IMR-90 (cell line): ENCODE data around the gene MEX3A. TPM values are rescaled to one million over a fixed set of nuclear protein-coding genes. Genes with fewer than 3 reads are reported as not detected.

Experiments used
- polyA plus RNA-seq, 3 experiments: library from polyadenylated mRNA; depleted of rRNA; stranded (reverse); fragments of >200 nt; gene quantifications; 2 replicates each; pipeline ENCODE4 v1.2.3, GENCODE V29; 2012; ENCODE audit warnings: low replicate concordance in 1 of 3
- total RNA-seq: library from RNA; depleted of rRNA; stranded (reverse); fragments of >200 nt; gene quantifications from 2 replicates; pipeline ENCODE4 v1.2.3, GENCODE V29; 2012; rRNA removed

Gene MEX3A
- total and polyA plus RNA-seq, 2 of the 4 experiments (the other 2 are of a cell fraction): 2.3 to 9.0 TPM

Other genes with a start within 250 kb of the MEX3A start
- 29.4 and 30.3 TPM in 2 replicates for gene GON4L, start 225.3 kb downstream of the MEX3A start, total RNA-seq
- 19.2 and 21.2 TPM in 2 replicates for gene GON4L, start 225.3 kb downstream of the MEX3A start, polyA plus RNA-seq (2012; rRNA removed)
- 37.8 and 43.7 TPM in 2 replicates for gene SYT11, start 222.9 kb downstream of the MEX3A start, total RNA-seq
- 22.9 TPM in 2 replicates for gene SYT11, start 222.9 kb downstream of the MEX3A start, polyA plus RNA-seq (2012; rRNA removed)
- 46.8 and 52.2 TPM in 2 replicates for gene RIT1, start 171.1 kb downstream of the MEX3A start, total RNA-seq
- 26.2 and 29.6 TPM in 2 replicates for gene RIT1, start 171.1 kb downstream of the MEX3A start, polyA plus RNA-seq (2012; rRNA removed)
- 22.5 and 28.0 TPM in 2 replicates for gene KHDC4, start 148.1 kb downstream of the MEX3A start, total RNA-seq
- 23.4 and 29.9 TPM in 2 replicates for gene KHDC4, start 148.1 kb downstream of the MEX3A start, polyA plus RNA-seq (2012; rRNA removed)
- gene RXFP4, start 140.8 kb downstream of the MEX3A start, total RNA-seq: not detected in 2 replicates
- gene RXFP4, start 140.8 kb downstream of the MEX3A start, polyA plus RNA-seq (2012; rRNA removed): not detected in 2 replicates
- gene ARHGEF2, start 103.9 kb downstream of the MEX3A start, total RNA-seq: 81.4 and 91.8 TPM in 2 replicates
- 101 and 117 TPM in 2 replicates for gene ARHGEF2, start 103.9 kb downstream of the MEX3A start, polyA plus RNA-seq (2012; rRNA removed)
- gene SSR2, start 61.5 kb downstream of the MEX3A start, total RNA-seq: 553 and 927 TPM in 2 replicates
- gene SSR2, start 61.5 kb downstream of the MEX3A start, polyA plus RNA-seq (2012; rRNA removed): 952 and 1,264 TPM in 2 replicates
- gene UBQLN4, start 28.7 kb downstream of the MEX3A start, total RNA-seq: 8.8 and 9.7 TPM in 2 replicates
- gene UBQLN4, start 28.7 kb downstream of the MEX3A start, polyA plus RNA-seq (2012; rRNA removed): 21.6 and 24.0 TPM in 2 replicates
- gene LAMTOR2, start 27.7 kb downstream of the MEX3A start, total RNA-seq: 45.8 and 50.0 TPM in 2 replicates
- 89.0 and 106 TPM in 2 replicates for gene LAMTOR2, start 27.7 kb downstream of the MEX3A start, polyA plus RNA-seq (2012; rRNA removed)
- gene RAB25, start 21.3 kb downstream of the MEX3A start, total RNA-seq: not detected in 2 replicates
- not detected in 2 replicates for gene RAB25, start 21.3 kb downstream of the MEX3A start, polyA plus RNA-seq (2012; rRNA removed)
- gene LMNA, start 32.2 kb upstream of the MEX3A start, total RNA-seq: 753 and 755 TPM in 2 replicates
- gene LMNA, start 32.2 kb upstream of the MEX3A start, polyA plus RNA-seq (2012; rRNA removed): 563 and 927 TPM in 2 replicates
- 0.18 and 0.28 TPM in 2 replicates for gene SEMA4A, start 71.1 kb upstream of the MEX3A start, total RNA-seq
- 0.86 and 1.4 TPM in 2 replicates for gene SEMA4A, start 71.1 kb upstream of the MEX3A start, polyA plus RNA-seq (2012; rRNA removed)
- 12.7 and 12.8 TPM in 2 replicates for gene SLC25A44, start 111.6 kb upstream of the MEX3A start, total RNA-seq
- gene SLC25A44, start 111.6 kb upstream of the MEX3A start, polyA plus RNA-seq (2012; rRNA removed): 19.7 and 20.2 TPM in 2 replicates
- 54.8 and 62.5 TPM in 2 replicates for gene PMF1, start 130.5 kb upstream of the MEX3A start, total RNA-seq
- gene PMF1, start 130.5 kb upstream of the MEX3A start, polyA plus RNA-seq (2012; rRNA removed): 73.4 and 74.9 TPM in 2 replicates
- not detected in 2 replicates for gene BGLAP, start 159.7 kb upstream of the MEX3A start, total RNA-seq
- 0.32 and 0.67 TPM in 2 replicates for gene BGLAP, start 159.7 kb upstream of the MEX3A start, polyA plus RNA-seq (2012; rRNA removed)
- under 0.01 TPM in 1 of 2 replicates, not detected in the other for gene PAQR6, start 165.6 kb upstream of the MEX3A start, total RNA-seq
- 0.57 and 0.67 TPM in 2 replicates for gene PAQR6, start 165.6 kb upstream of the MEX3A start, polyA plus RNA-seq (2012; rRNA removed)
- gene SMG5, start 200.4 kb upstream of the MEX3A start, total RNA-seq: 33.9 and 37.3 TPM in 2 replicates
- 33.3 and 34.7 TPM in 2 replicates for gene SMG5, start 200.4 kb upstream of the MEX3A start, polyA plus RNA-seq (2012; rRNA removed)
- gene TMEM79, start 201.9 kb upstream of the MEX3A start, total RNA-seq: 0.28 and 0.54 TPM in 2 replicates
- 2.3 and 3.3 TPM in 2 replicates for gene TMEM79, start 201.9 kb upstream of the MEX3A start, polyA plus RNA-seq (2012; rRNA removed)
- 18.3 and 32.6 TPM in 2 replicates for gene GLMP, start 213.2 kb upstream of the MEX3A start, total RNA-seq
- gene GLMP, start 213.2 kb upstream of the MEX3A start, polyA plus RNA-seq (2012; rRNA removed): 43.1 and 45.8 TPM in 2 replicates
- gene VHLL, start 216.8 kb upstream of the MEX3A start, total RNA-seq: 0.28 TPM in 1 of 2 replicates, not detected in the other
- gene VHLL, start 216.8 kb upstream of the MEX3A start, polyA plus RNA-seq (2012; rRNA removed): not detected in 2 replicates